ENCODE results near the gene GSE1. TPM values are rescaled to one million over a fixed set of nuclear protein-coding genes. Genes with fewer than 3 reads are reported as not detected.

GSE1 gene
- total and polyA plus RNA-seq, 9 donors = 32.9 to 212 (median 91.4) TPM

- Histone ChIP-seq H3K9me3 (no peaks in the 10 kb centered on the region), H3K27ac (no peak overlapping the region), H3K36me3 (no peaks in the 10 kb centered on the region), H3K27me3 (no peaks in the 10 kb centered on the region), H3K4me1 (ENCODE audit: insufficient read depth) (peaks cover 30% of the 10 kb centered on the region), H3K4me3 (peak overlapping the region; percentile 33)
- intact Hi-C loops (cut with DNase I) = loop anchor here in 2 of 4 donors (5.0 to 10.0 kb wide), 5 partner anchors 54 to 496 kb away; partner anchors contain the start of gene CIBAR2 (in 1 of the 2)
- no peak for TF ChIP-seq POLR2A (IDR thresholded peaks at IDR 0.05)
- TF ChIP-seq EP300 (IDR thresholded peaks at IDR 0.05) = no peak
- TF ChIP-seq, protein P1, sequence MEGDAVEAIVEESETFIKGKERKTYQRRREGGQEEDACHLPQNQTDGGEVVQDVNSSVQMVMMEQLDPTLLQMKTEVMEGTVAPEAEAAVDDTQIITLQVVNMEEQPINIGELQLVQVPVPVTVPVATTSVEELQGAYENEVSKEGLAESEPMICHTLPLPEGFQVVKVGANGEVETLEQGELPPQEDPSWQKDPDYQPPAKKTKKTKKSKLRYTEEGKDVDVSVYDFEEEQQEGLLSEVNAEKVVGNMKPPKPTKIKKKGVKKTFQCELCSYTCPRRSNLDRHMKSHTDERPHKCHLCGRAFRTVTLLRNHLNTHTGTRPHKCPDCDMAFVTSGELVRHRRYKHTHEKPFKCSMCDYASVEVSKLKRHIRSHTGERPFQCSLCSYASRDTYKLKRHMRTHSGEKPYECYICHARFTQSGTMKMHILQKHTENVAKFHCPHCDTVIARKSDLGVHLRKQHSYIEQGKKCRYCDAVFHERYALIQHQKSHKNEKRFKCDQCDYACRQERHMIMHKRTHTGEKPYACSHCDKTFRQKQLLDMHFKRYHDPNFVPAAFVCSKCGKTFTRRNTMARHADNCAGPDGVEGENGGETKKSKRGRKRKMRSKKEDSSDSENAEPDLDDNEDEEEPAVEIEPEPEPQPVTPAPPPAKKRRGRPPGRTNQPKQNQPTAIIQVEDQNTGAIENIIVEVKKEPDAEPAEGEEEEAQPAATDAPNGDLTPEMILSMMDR (IDR thresholded peaks at IDR 0.05) = no peak
- 2 to 3% (median 3%) methylated on average over 8 to 21 of the region's 21 CpGs for WGBS, 3 donors
- DNase-seq = peak in 1 of 5 donors; percentile 66
Observed at GRCh38 chr16:85611194-85611443, 2.0 kb upstream of the GSE1 start.

DNA sequence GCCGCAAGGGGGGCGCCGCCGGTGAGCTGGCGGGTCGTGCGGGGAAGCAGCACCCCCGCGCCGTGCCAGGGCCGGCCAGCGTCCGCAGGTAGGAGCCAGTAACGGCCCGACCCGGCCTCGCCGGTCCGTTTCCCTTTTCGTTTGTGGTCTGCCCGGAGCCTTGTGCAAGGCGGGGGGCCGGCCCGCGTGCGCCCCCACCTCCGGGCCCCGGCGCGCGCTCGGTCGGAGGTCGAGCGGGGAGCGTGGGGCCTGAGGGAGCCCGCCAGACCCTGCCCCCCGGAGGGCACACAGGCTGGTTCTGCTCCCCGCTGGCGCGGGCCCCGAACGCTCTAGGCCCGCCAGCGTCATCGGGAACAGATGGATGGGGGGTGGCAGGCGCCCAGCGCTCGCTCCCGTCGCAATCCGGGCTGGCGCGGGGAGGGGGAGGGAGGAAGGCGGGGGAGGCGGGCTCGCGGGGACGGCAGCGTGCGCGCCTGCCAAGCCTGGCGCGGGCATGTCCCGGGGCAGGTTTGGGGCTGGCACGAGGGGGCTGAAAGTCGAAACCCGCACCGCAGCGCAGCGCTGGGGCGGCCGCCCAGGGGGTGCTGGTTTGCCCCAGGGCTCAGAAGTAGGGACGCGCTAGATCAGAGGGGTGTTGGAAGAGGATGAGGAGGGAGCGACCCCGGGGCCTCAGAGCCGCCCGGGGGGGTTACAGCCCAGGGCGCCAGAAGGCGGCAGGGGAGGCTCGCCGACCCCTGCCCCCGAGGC, 1.5 kb upstream of the GSE1 start:
- peak; percentile 77 to 89 (median 85) for DNase-seq
- peak overlapping the region; percentile 33 for H3K4me3 ChIP-seq
- TF ChIP-seq, protein P1 (IDR thresholded peaks at IDR 0.05) = peak in 1 of 3 donors; percentile 13
- TF ChIP-seq POLR2A (IDR thresholded peaks at IDR 0.05) = no peak
- intact Hi-C loops (cut with DNase I) = loop anchor here in 2 of 4 donors (2.0 to 10.0 kb wide), 6 partner anchors 54 to 497 kb away; partner anchors contain the start of gene CIBAR2 (in 1 of the 2)
- 0 to 1% (median 0%) methylated on average over 70 to 84 of the region's 84 CpGs for WGBS, 3 donors
- peaks cover 28% of the 10 kb centered on the region for H3K4me1 ChIP-seq (ENCODE audit: insufficient read depth)
- H3K36me3 ChIP-seq = no peaks in the 10 kb centered on the region
- no peaks in the 10 kb centered on the region for H3K27me3 ChIP-seq
- no peak overlapping the region for H3K27ac ChIP-seq
- no peaks in the 10 kb centered on the region for H3K9me3 ChIP-seq

- intact Hi-C loops (cut with DNase I) = loop anchor here in 2 of 4 donors (2.0 to 10.0 kb wide), 6 partner anchors 55 to 497 kb away; partner anchors contain the start of gene CIBAR2 (in 1 of the 2)
- H3K9me3 ChIP-seq = no peaks in the 10 kb centered on the region
- H3K27me3 ChIP-seq = no peaks in the 10 kb centered on the region
- 1 to 5% (median 1%) methylated on average over 13 to 38 of the region's 38 CpGs for WGBS, 3 donors
- H3K36me3 ChIP-seq = no peaks in the 10 kb centered on the region
- peak overlapping the region in 1 of 2 donors; percentile 14 for H3K27ac ChIP-seq
- H3K4me1 ChIP-seq (ENCODE audit: insufficient read depth) = peaks cover 24% of the 10 kb centered on the region
- peak overlapping the region; percentile 47 for H3K4me3 ChIP-seq
- DNase-seq = peak; percentile 44 to 70 (median 65)
- TF ChIP-seq POLR2A (IDR thresholded peaks at IDR 0.05) = no peak
- TF ChIP-seq, protein P1 (IDR thresholded peaks at IDR 0.05) = peak in 1 of 3 donors; percentile 5
- no peak for TF ChIP-seq EP300 (IDR thresholded peaks at IDR 0.05)
Observed at GRCh38 chr16:85612191-85612800, 826 bp upstream of the GSE1 start.

DNA sequence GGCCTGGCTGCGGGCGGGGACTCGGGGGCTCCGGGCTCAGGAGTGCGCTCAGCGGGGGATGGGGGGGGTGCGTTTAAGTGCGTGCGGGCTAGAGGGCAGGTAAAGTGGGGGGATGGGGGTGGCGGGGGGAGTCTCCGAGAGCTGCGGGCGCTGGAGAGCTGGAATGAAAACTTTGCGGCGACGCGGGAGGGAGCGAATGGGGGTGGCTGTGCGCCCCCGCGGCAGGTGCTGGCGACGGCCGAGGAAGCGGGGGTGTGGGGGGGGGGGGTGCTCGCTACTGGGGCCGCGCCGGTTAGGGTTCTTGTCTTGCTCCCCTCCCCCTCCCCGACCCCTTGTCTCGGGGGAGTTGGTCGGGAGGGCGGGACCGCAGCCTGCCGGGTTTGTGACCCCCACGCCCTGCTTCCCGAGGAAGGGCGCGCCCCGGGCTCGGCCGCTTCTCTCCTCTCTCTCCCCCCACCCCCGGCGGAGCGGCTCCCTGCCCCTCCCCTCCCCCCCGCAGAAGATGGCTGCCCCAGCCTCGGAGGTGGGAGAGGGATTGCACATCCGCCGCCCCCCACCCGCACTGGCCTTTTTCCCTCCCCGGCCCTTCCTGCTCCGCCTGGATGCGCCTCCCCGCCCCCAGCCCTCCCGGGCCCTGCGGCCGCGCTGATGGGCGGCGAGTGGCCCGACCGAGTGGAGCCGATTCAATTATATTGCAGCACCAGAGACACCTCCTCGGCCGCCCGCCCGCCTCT, 649 bp downstream of the GSE1 start:
- 3 to 7% (median 7%) methylated on average over 26 to 64 of the region's 67 CpGs for WGBS, 3 donors
- peak; percentile 50 to 68 (median 65) for DNase-seq
- H3K4me1 ChIP-seq (ENCODE audit: insufficient read depth) = peaks cover 24% of the 10 kb centered on the region

More for the DNA sequence above, 649 bp downstream of the GSE1 start:
- Histone ChIP-seq H3K4me3 (peak overlapping the region; percentile 47), H3K27ac (no peak overlapping the region), H3K36me3 (no peaks in the 10 kb centered on the region), H3K9me3 (no peaks in the 10 kb centered on the region), H3K27me3 (no peaks in the 10 kb centered on the region)
- intact Hi-C loops (cut with DNase I) = loop anchor here in 2 of 4 donors (2.0 to 10.0 kb wide), 6 partner anchors 56 to 499 kb away; partner anchors contain the start of gene CIBAR2 (in 1 of the 2)
- no peak for TF ChIP-seq EP300 (IDR thresholded peaks at IDR 0.05)
- TF ChIP-seq, protein P1 (IDR thresholded peaks at IDR 0.05) = no peak
- no peak for TF ChIP-seq POLR2A (IDR thresholded peaks at IDR 0.05)
